ENCODE measurements around the gene IGSF21.
A peak's percentile ranks its signal among the peaks of the same experiment; 100 is the strongest.

Gene IGSF21

GRCh38 chr1:18097206-18097605 lies 10.4 kb upstream of the IGSF21 start:
- no peak for DNase-seq

GRCh38 chr1:18099026-18099425 lies 8.6 kb upstream of the IGSF21 start:
- DNase-seq: no peak

DNA sequence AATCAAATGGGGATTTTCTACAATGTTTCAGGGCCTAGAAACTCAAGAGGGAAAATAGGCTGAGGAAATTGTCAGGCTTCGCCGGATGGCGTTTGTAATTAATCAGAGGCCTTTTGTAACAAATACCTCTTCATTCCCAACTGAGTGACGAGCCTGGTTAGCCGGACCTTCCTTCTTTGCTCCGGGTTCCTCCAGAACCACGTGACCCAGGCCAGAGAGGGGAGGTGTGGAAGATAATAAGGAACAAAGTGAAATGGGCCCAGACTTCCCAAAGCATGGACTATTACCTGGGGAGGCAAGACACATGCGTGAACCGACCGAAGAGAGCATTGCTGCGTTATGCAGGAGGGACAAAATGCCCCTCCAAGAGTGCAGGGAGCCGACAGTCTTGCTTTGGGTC lies 7.5 kb upstream of the IGSF21 start:
- no peak for DNase-seq

- peak; percentile 64 for DNase-seq
Observed at GRCh38 chr1:18100491-18101063, 7.0 kb upstream of the IGSF21 start.

- no peak for DNase-seq
Observed at GRCh38 chr1:18101508-18101907, 6.1 kb upstream of the IGSF21 start.

DNA sequence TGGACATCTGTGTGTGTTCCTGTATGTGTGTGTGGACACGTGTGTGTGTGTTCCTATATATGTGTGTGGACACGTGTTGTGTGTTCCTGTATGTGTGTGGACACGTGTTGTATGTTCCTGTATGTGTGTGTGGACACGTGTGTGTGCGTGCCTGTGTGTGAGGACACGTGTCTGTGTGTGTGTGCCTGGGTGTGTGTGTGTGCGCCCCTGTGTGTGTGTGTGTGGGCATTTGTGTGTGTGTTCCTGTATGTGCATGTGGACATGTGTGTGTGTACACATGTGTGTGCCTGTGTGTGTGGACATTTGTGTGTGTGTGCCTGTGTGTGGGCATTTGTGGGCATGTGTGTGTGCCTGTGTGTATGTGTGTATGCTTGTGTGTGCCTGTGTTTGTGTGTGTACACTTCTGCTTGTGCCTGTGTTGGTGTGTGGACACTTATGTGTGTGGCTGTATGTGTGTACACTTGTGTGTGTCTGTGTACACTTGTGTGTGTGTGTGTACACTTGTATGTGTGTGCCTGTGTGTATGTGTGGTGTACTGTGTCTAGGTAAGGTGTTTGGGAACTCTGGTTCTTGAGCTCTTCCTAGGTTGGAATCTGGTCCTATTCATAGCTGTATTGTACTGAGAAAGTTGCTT lies 3.7 kb upstream of the IGSF21 start:
- no peak for DNase-seq

DNA sequence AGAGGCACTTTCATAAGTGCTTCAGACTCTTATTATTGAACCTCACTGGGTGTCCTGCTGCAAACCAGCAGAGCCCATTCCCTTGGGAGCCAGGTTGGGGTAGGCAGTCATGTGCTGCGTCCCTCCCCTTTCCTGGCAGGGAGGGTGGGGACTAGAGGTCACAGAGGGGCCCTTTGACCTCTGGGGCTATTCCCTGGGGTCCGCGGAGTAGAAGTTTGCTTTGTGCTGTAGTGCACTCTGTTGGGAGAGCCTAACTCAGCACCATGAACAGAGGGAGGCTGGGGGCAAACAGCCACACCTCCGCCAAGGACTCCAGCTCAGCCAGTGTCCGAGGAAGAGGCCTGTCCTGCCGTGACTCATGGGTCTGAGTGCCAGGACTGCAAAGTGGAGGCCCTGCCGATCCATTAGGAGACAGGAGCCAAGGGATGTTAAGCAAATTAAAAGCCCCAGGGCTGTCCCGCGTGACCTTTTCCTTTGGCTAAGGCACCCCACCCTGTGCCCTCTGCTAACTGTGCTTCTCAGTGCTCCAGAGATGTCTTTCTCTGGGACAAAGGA lies 3.0 kb upstream of the IGSF21 start:
- no peak for DNase-seq

DNA sequence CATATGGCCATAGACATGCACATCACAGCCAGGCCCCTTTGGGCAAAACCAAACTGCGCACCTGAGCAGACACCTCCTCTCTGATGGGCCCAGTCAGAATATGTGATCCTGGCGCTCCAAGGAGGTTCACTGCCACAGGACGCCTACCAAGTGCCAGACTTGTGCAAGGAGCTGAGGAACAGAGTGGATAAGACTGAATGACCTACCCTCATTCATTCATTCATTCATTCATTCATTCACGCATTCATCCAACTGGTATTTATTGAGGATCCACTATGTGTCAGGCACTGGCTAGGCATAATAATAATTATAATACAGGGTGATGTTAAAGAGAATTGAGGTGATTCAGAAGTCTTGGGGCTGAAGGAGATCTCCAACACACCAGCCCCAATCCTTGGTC lies 2.4 kb upstream of the IGSF21 start:
- DNase-seq: no peak

DNA sequence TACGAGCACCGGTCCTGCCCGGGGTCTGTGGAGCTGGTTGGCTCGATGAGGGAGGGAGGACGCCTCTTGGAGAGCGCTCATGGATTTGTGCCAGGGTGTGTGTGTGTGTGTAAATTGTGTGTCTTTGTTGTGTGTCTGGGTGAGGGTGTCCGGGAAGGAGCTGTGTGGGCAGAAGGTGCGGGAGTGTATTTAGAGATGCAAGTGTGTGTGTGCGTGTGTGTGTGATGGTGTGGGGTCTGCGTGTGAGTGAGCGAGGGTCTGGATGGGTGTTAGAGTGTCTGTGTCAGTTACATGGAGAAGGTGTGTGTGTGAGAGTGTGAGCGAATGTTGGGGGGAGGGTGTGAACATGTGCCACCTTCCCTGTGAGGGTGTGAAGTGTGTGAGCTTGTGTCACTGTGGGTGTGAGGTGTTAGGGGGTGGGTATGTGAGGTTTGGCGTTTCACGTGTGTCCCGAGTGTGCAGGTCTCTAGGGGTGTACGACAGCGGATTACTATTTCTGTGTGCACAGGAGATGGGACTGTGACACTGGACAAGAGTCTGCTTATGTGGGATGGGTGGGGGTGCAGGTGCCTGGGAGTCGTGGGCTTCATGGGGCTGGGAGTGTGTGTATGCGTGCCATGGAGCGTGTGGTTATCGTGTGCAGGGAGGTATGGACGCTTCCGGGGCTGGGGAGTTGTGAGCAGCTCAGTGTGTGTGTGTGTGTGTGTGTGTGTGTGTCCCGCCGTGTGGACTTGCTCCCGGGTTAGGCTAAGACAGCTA lies 880 bp downstream of the IGSF21 start:
- peak; percentile 66 for DNase-seq

DNA sequence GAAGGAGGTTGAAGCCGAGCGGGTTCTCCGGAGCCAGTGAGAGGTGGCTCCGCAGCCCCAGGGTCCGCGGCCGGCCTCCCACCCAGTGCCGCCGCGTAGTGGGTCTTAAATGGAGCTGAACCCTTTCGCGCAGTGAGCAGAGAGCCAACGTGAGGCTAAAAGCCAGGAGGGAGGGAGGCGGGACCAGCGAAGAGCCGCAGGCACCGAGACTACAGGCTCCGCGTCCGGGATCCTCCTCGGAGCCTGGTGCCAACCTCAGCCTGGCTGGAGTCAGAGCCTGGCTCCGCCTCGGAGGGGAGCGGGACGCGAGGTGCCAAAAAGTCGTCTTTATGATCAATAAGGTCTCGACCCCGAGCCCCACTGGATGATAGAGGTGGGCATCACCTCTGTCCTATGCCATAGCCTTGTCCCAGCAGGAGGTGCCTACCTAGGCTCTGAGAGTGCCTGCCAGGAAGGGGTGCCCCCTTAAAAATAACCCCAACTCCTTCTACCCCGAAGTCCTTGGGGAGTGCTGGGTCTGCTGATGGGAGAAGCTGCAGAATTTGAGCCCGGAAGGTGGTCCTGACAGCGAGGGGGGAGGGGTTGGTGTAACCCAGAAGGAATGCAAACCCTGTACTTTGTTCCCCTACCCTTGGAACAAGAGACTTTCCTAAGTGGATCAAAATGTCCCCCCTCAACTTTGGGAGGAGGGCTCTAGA lies 1.6 kb downstream of the IGSF21 start:
- peak; percentile 76 for DNase-seq

DNA sequence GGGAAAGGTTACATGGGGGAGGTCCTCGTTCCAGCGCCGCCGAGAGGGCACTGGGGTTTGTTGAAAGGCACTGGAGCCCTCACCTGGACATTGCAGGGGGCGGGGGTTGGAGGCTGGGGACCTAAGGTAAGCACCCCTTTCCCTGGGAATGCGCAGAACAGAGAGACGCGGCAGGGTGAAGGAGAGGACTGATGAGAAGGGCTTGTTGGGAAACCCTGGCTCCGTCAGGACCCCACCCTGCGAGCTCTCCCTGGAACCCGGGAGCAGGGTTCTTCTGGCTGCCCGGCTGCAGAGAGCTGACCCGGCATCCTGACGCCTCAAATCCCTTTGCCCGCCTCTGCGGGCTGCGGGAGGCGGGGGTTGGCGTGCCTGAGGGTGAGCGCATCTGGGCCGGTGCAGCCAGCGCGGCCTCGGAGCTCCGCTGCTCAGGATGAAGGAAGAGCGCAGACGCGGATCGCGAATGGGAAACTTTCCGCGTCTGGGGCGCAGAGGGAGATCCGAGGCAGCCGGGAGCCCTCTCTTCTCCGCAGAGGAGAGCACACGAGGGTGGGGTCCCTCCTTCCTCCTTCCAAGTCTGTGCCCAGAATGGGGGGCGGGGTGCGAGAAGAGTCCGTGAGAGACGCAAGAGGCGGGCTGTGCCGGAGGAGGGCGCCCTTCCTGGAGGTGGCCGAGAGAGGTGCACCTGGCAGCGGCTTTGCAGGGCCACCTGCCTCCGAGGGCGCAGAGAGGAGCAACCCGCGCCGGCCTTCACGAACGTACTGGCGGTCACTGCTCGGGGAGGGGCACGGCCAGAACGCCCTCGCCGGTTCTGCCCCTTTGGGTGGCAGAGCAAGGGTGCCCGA lies 2.4 kb downstream of the IGSF21 start:
- peak; percentile 81 for DNase-seq

GRCh38 chr1:18110598-18110939 lies 3.0 kb downstream of the IGSF21 start:
- peak; percentile 44 for DNase-seq

- DNase-seq: peak; percentile 12
Observed at GRCh38 chr1:18110968-18111367, 3.4 kb downstream of the IGSF21 start.

- no peak for DNase-seq
Observed at GRCh38 chr1:18111605-18112297, 4.2 kb downstream of the IGSF21 start.

- no peak for DNase-seq
Observed at GRCh38 chr1:18112611-18113010, 5.0 kb downstream of the IGSF21 start.

- DNase-seq: no peak
Observed at GRCh38 chr1:18114726-18115410, 7.3 kb downstream of the IGSF21 start.

DNA sequence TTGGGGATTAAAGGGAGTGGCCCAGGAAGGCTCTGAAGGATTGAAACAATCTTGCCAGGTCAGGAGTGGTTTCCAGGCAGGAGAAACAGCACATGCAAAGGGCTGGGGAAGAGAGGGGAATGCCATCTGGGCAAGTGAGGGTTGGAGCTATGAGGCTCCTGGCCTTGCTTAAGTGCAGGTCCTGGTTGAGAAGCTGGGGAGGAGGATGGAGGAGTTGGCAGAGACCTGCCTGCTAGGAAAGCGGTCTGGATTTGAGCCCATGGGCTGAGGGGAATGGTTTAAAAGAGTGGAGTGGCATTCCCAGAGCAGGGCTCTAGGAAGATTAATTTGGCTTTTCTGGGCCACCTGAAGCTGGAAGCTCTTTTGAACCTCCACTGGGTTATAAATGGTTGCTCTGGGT lies 9.2 kb downstream of the IGSF21 start:
- DNase-seq: no peak

GRCh38 chr1:18118078-18118477 lies 10.5 kb downstream of the IGSF21 start:
- DNase-seq: peak; percentile 29

GRCh38 chr1:18118491-18118890 lies 10.9 kb downstream of the IGSF21 start:
- DNase-seq: no peak

- no peak for DNase-seq
Observed at GRCh38 chr1:18119289-18119688, 11.7 kb downstream of the IGSF21 start.

- no peak for DNase-seq
Observed at GRCh38 chr1:18119771-18120377, 12.3 kb downstream of the IGSF21 start.
